ENCODE measurements around the gene ABCC2.

The ABCC2 gene

DNA sequence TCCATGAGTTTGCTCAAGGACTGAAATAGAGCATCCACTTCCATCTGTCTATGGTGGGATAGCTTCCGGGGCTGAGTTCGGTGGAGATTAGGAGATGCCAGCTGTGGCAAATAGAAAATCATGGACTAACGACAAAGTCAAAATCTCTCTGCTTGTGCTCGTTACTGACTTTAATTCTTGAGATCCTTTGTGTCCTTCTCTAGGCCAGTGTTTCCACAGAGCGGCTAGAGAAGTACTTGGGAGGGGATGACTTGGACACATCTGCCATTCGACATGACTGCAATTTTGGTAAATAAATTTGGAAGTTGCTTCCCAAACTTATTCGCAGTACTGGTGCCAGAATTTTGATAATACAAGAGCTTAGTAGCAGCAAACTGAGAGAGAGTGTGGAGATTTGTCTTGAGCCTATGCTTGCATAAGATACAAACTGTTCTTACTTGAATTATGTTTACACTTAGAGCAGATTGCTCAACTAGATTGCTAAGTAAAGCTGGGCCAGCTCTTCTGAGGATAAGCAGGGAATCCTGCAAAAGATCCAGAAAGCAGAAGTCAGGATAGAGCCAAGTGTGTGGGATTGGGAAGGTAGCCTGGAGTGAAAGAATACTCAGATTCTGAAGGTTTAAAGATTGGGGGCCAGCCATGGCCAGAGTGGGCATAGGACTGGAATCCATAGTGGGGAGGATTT, 27.6 kb downstream of the ABCC2 start:
- no peak overlapping the region for H3K27ac ChIP-seq (ENCODE audit: low read depth, low read length)
- no peak overlapping the region for H3K9ac ChIP-seq (ENCODE audit: low read length)
- H3K4ac ChIP-seq (ENCODE audit: low read depth, low read length), result no peak overlapping the region
- no peaks in the 10 kb centered on the region for H3K36me3 ChIP-seq (ENCODE audit: control insufficient read depth in 1 of 2, insufficient read depth in 2 of 2, low read length in 2 of 2)
- H2BK12ac ChIP-seq (ENCODE audit: low read length), result no peak overlapping the region
- no peak overlapping the region for H4K12ac ChIP-seq (ENCODE audit: low read depth, low read length)
- no peak overlapping the region for H2AK5ac ChIP-seq (ENCODE audit: low read length)
- H3K4me1 ChIP-seq (ENCODE audit: control insufficient read depth in 1 of 2, insufficient read depth in 2 of 2, low read length in 2 of 2), result no peaks in the 10 kb centered on the region
- no peak overlapping the region for H2AFZ ChIP-seq (ENCODE audit: insufficient read depth, low read length, poor library complexity)
- no peak overlapping the region for H4K91ac ChIP-seq (ENCODE audit: low read depth, low read length)
- no peaks in the 10 kb centered on the region for H3K79me2 ChIP-seq (ENCODE audit: control insufficient read depth, insufficient read depth, low read length, poor library complexity)
- no peak overlapping the region for H4K8ac ChIP-seq (ENCODE audit: low read depth, low read length)
- H3K23ac ChIP-seq (ENCODE audit: low read length), result no peak overlapping the region
- no peaks in the 10 kb centered on the region for H3K79me1 ChIP-seq (ENCODE audit: low read length)
- no peak overlapping the region for H3K14ac ChIP-seq (ENCODE audit: low read length)
- H3K18ac ChIP-seq (ENCODE audit: low read length), result no peak overlapping the region
- H3K9me3 ChIP-seq (ENCODE audit: insufficient read depth, low read depth, low read length), result no peaks in the 10 kb centered on the region
- H3K4me2 ChIP-seq (ENCODE audit: low read length), result no peak overlapping the region
- DNase-seq, result no peak
- WGBS (ENCODE audit: extremely low coverage, insufficient coverage, insufficient read length), result no CpG with 5 or more reads among the region's 7 CpGs
- H2BK120ac ChIP-seq (ENCODE audit: insufficient read depth, low read length, poor library complexity), result no peak overlapping the region
- no peak overlapping the region for H2BK5ac ChIP-seq (ENCODE audit: low read depth, low read length, poor library complexity)
- H3K4me3 ChIP-seq (ENCODE audit: low read depth, low read length), result no peak overlapping the region
- H3K27me3 ChIP-seq (ENCODE audit: insufficient read depth, low read length), result no peaks in the 10 kb centered on the region

DNA sequence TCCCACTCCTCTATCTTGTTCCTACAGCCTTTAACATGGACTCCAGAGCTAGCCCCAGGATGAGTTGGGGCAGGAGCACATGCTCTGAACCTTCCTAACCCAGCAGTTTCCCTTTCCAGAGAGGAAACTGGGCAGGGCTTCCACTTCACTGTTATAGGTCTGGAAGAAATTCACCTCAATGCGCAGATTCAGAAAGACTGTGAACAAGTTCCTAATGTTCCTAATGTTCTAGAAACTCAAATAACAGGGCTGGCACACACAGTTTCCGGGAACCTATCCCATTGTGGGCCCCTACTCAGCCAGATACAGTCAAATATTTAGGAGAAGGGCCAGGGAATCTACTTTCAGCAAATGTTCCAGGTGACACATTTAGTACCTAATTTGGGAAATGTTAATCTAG, 29.7 kb downstream of the ABCC2 start:
- H2AFZ ChIP-seq (ENCODE audit: insufficient read depth, low read length, poor library complexity), result no peak overlapping the region
- H3K14ac ChIP-seq (ENCODE audit: low read length), result no peak overlapping the region
- H2AK5ac ChIP-seq (ENCODE audit: low read length), result no peak overlapping the region
- H2BK12ac ChIP-seq (ENCODE audit: low read length), result no peak overlapping the region
- no peak overlapping the region for H4K12ac ChIP-seq (ENCODE audit: low read depth, low read length)
- no peak overlapping the region for H3K4me3 ChIP-seq (ENCODE audit: low read depth, low read length)
- no peak for DNase-seq
- H2BK5ac ChIP-seq (ENCODE audit: low read depth, low read length, poor library complexity), result no peak overlapping the region
- no peak overlapping the region for H3K9ac ChIP-seq (ENCODE audit: low read length)
- WGBS (ENCODE audit: extremely low coverage, insufficient coverage, insufficient read length), result no CpG with 5 or more reads among the region's 2 CpGs
- H3K27me3 ChIP-seq (ENCODE audit: insufficient read depth, low read length), result no peaks in the 10 kb centered on the region
- H3K4me1 ChIP-seq (ENCODE audit: control insufficient read depth in 1 of 2, insufficient read depth in 2 of 2, low read length in 2 of 2), result no peaks in the 10 kb centered on the region
- H3K4me2 ChIP-seq (ENCODE audit: low read length), result no peak overlapping the region
- H3K27ac ChIP-seq (ENCODE audit: low read depth, low read length), result no peak overlapping the region
- H3K4ac ChIP-seq (ENCODE audit: low read depth, low read length), result no peak overlapping the region
- no peak overlapping the region for H4K91ac ChIP-seq (ENCODE audit: low read depth, low read length)
- H3K9me3 ChIP-seq (ENCODE audit: insufficient read depth, low read depth, low read length), result no peaks in the 10 kb centered on the region
- H4K8ac ChIP-seq (ENCODE audit: low read depth, low read length), result no peak overlapping the region
- no peak overlapping the region for H3K18ac ChIP-seq (ENCODE audit: low read length)
- no peaks in the 10 kb centered on the region for H3K36me3 ChIP-seq (ENCODE audit: control insufficient read depth in 1 of 2, insufficient read depth in 2 of 2, low read length in 2 of 2)
- no peak overlapping the region for H2BK120ac ChIP-seq (ENCODE audit: insufficient read depth, low read length, poor library complexity)
- no peaks in the 10 kb centered on the region for H3K79me1 ChIP-seq (ENCODE audit: low read length)
- no peak overlapping the region for H3K23ac ChIP-seq (ENCODE audit: low read length)
- H3K79me2 ChIP-seq (ENCODE audit: control insufficient read depth, insufficient read depth, low read length, poor library complexity), result no peaks in the 10 kb centered on the region

DNA sequence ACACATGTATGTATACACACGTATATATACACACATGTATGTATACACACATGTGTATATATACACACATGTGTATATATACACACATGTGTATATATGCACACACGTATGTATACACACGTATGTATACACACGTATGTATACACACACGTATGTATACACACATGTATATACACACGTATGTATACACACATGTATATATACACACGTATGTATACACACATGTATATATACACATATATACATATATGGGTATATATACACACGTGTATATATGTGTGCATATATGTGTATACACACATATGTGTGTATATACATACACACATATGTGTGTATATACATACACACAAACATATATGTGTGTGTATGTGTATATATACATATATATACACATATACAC, 31.7 kb downstream of the ABCC2 start:
- no peak overlapping the region for H4K91ac ChIP-seq (ENCODE audit: low read depth, low read length)
- no peak overlapping the region for H2AFZ ChIP-seq (ENCODE audit: insufficient read depth, low read length, poor library complexity)
- H3K9ac ChIP-seq (ENCODE audit: low read length), result no peak overlapping the region
- H3K18ac ChIP-seq (ENCODE audit: low read length), result no peak overlapping the region
- no peaks in the 10 kb centered on the region for H3K79me1 ChIP-seq (ENCODE audit: low read length)
- no peak overlapping the region for H4K12ac ChIP-seq (ENCODE audit: low read depth, low read length)
- no peak overlapping the region for H2AK5ac ChIP-seq (ENCODE audit: low read length)
- no peak overlapping the region for H3K4me3 ChIP-seq (ENCODE audit: low read depth, low read length)
- H3K9me3 ChIP-seq (ENCODE audit: insufficient read depth, low read depth, low read length), result no peaks in the 10 kb centered on the region
- no peak overlapping the region for H2BK5ac ChIP-seq (ENCODE audit: low read depth, low read length, poor library complexity)
- no peak overlapping the region for H2BK120ac ChIP-seq (ENCODE audit: insufficient read depth, low read length, poor library complexity)
- no peaks in the 10 kb centered on the region for H3K4me1 ChIP-seq (ENCODE audit: control insufficient read depth in 1 of 2, insufficient read depth in 2 of 2, low read length in 2 of 2)
- no peak overlapping the region for H4K8ac ChIP-seq (ENCODE audit: low read depth, low read length)
- no CpG with 5 or more reads among the region's 8 CpGs for WGBS (ENCODE audit: extremely low coverage, insufficient coverage, insufficient read length)
- no peaks in the 10 kb centered on the region for H3K79me2 ChIP-seq (ENCODE audit: control insufficient read depth, insufficient read depth, low read length, poor library complexity)
- no peak overlapping the region for H3K4me2 ChIP-seq (ENCODE audit: low read length)
- H3K27ac ChIP-seq (ENCODE audit: low read depth, low read length), result no peak overlapping the region
- no peaks in the 10 kb centered on the region for H3K27me3 ChIP-seq (ENCODE audit: insufficient read depth, low read length)
- no peak overlapping the region for H3K23ac ChIP-seq (ENCODE audit: low read length)
- H2BK12ac ChIP-seq (ENCODE audit: low read length), result no peak overlapping the region
- H3K14ac ChIP-seq (ENCODE audit: low read length), result no peak overlapping the region
- no peak overlapping the region for H3K4ac ChIP-seq (ENCODE audit: low read depth, low read length)
- H3K36me3 ChIP-seq (ENCODE audit: control insufficient read depth in 1 of 2, insufficient read depth in 2 of 2, low read length in 2 of 2), result no peaks in the 10 kb centered on the region
- DNase-seq, result no peak

DNA sequence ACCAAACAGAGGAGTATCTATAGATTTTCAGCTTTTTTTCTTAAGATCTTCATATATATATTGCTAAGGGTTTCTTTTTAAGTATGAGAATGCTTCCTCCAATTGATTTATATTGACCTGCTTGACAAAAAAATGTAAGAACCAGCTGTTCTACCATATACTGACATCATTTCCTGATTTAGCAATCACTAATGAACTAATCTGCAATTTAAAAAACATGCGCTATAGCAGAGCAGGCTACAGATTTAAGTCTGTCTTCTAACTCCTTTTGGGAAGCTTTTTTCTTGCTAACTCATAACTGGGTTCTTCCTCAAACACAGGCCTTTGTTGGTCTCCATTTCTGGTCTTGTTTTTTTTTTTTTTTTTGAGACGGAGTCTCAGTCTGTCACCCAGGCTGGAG, 33.2 kb downstream of the ABCC2 start:
- DNase-seq, result no peak
- Histone ChIP-seq H3K27ac (ENCODE audit: low read depth, low read length) (no peak overlapping the region), H2AK5ac (ENCODE audit: low read length) (no peak overlapping the region), H3K23ac (ENCODE audit: low read length) (no peak overlapping the region), H3K9me3 (ENCODE audit: insufficient read depth, low read depth, low read length) (no peaks in the 10 kb centered on the region), H2BK120ac (ENCODE audit: insufficient read depth, low read length, poor library complexity) (no peak overlapping the region), H4K8ac (ENCODE audit: low read depth, low read length) (no peak overlapping the region), H2AFZ (ENCODE audit: insufficient read depth, low read length, poor library complexity) (no peak overlapping the region), H2BK5ac (ENCODE audit: low read depth, low read length, poor library complexity) (no peak overlapping the region), H3K14ac (ENCODE audit: low read length) (no peak overlapping the region), H3K4me1 (ENCODE audit: control insufficient read depth in 1 of 2, insufficient read depth in 2 of 2, low read length in 2 of 2) (no peaks in the 10 kb centered on the region), H3K9ac (ENCODE audit: low read length) (no peak overlapping the region), H3K18ac (ENCODE audit: low read length) (no peak overlapping the region), H3K4ac (ENCODE audit: low read depth, low read length) (no peak overlapping the region), H3K27me3 (ENCODE audit: insufficient read depth, low read length) (no peaks in the 10 kb centered on the region), H2BK12ac (ENCODE audit: low read length) (no peak overlapping the region), H3K79me1 (ENCODE audit: low read length) (no peaks in the 10 kb centered on the region), H4K12ac (ENCODE audit: low read depth, low read length) (no peak overlapping the region), H3K4me3 (ENCODE audit: low read depth, low read length) (no peak overlapping the region), H3K79me2 (ENCODE audit: control insufficient read depth, insufficient read depth, low read length, poor library complexity) (no peaks in the 10 kb centered on the region), H3K4me2 (ENCODE audit: low read length) (no peak overlapping the region), H4K91ac (ENCODE audit: low read depth, low read length) (no peak overlapping the region), H3K36me3 (ENCODE audit: control insufficient read depth in 1 of 2, insufficient read depth in 2 of 2, low read length in 2 of 2) (no peaks in the 10 kb centered on the region)
- WGBS (ENCODE audit: extremely low coverage, insufficient coverage, insufficient read length), result no CpG with 5 or more reads among the region's 2 CpGs
